ENCODE measurements around the gene MMP24OS.
"Not testable (repeated sequence)": the region's sequence is repeated elsewhere in the genome, so short reads cannot be mapped to it uniquely, and the experiment has no call there.

- TF ChIP-seq CTCF, POLR2A (IDR thresholded peaks at IDR 0.05): not testable (repeated sequence)
Measured at GRCh38 chr20:35262321-35262720, 15.6 kb downstream of the MMP24OS start.

All from lower leg skin (tissue), 3 donors.